Measurements from ENCODE around the gene ACVR1.
A peak's percentile ranks its signal among the peaks of the same experiment; 100 is the strongest.
"Not testable (repeated sequence)": the region's sequence is repeated elsewhere in the genome, so short reads cannot be mapped to it uniquely, and the experiment has no call there.

Gene ACVR1

DNA sequence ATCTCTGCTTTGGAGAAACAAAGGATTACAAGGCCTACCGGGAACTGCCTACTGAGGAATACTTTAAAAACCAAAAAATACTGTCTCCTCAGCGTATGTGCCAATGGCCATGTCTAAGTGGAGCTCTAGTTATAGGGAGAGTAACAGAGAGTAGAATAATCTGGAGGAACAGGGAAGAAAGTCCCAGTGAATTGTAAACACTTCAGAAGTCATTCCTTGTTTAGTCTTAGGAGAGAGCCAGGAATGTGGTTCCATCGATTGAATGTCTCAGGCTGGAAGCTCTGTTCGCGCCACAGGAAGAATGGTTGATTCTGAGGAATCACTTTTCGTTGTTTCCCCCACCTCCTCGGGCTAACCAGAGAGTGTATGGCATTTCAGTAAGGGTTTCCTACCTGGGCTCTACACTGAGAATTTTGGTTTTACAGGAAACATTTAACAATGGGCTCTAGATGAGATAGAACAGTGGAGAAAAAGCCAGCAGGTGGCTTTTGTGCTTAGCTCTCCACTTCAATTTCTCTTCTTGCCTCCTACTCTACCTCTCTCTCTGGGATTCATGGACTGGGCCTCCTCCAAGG lies 88.7 kb downstream of the ACVR1 start:
- no peak for DNase-seq

DNA sequence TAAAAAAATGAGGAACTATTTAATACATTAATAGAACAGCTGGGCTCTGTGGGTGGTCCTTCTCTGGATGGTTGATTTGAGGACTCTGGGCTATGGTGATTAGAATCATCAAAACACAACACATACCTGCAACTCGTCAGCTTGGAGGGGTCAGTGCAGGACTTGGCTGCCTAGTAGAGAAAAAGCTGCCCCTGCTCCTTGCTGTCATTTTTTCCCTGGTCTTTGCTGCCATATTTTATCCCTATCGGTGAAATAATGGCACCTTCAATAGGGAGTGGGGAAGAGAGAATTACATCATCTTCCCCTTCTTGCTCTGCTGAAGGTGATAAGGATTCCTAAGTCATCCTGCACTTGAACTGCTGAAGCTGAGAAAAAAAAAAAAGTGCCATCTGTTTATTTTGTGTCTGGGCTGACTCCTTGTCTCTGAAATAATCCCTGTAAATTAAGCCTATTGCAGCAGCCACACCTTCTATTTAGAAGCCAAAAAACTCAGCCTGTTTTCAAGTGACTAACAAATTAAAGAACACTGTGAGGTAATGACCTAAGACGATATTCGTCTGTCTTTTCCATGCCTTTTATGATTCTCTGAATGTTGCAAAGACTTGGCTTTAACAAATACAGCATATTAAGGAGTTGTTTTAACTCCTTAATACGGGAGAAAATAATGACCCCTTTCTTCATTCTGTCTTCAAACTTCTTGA lies 89.3 kb downstream of the ACVR1 start:
- DNase-seq: no peak

DNA sequence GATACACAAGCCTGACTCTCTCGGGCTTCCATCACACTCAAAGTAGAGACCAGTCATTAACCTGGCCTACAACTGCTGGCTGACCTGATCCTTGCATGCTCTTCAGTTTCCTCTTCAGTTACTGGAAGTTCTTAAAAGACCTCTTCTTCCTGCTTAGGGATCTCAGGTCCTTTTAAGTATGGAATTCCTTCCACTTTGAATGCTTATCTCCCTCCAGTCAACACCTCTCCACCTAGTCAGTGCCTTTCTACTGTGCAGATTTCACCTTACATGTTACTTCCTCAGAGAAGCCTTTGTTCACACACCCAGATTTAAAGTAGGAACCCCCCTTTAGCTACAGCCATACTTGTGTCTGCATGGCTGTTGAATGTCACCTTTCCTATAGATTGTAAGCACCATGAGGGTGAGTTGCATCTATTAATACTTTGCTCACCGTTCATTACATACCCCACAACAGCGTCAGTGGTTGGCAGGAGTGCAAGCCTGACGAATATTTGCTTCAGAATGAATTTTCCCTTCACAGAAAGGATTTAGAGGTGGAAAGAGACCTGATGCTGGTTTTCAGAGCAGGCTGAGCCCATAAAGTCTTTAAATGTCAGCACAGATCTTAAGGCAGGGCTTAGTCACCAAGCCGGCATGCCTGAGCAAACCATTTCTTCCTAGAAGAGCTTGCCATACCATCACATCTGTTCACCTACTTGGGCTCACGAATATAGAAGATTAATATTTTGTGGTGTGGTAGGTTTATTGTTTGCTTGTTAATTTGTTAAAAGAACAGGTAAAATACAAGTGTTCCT lies 90.1 kb downstream of the ACVR1 start:
- no peak for DNase-seq

DNA sequence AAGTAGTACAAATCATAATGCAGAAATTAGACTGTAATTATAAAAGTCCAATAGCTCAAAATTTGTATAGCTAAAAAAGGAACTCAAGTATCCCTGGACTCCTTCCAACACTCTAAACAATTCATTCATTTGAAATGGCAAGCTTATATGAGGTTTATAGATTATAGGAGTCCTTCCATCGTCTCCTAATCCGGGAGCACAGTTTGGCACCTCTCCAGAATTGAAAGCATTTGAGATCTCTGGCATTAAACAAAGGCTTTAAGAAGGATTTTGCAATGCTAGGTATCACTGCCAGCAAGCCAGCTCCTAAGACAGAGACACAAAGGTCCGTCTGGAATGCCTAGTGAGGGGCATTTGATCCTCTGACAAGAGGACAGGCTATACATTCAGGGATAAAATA lies 90.9 kb downstream of the ACVR1 start:
- DNase-seq: no peak

DNA sequence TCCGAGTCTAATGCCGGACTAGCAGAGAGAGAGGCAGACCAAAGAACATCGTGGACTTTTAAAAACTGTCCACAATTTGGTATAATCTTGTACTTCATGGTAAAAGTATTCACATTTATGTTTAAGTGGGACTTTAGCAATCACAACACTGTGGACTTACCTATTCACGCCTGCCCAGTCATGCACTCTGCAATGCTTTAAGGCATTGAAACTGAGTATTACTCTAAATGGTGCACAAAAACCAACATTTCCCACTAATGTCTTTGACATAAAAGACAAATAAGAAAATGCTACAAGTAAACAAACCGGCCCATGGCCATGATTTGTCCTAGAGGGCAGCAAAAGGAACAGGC lies 91.3 kb downstream of the ACVR1 start:
- no peak for DNase-seq

DNA sequence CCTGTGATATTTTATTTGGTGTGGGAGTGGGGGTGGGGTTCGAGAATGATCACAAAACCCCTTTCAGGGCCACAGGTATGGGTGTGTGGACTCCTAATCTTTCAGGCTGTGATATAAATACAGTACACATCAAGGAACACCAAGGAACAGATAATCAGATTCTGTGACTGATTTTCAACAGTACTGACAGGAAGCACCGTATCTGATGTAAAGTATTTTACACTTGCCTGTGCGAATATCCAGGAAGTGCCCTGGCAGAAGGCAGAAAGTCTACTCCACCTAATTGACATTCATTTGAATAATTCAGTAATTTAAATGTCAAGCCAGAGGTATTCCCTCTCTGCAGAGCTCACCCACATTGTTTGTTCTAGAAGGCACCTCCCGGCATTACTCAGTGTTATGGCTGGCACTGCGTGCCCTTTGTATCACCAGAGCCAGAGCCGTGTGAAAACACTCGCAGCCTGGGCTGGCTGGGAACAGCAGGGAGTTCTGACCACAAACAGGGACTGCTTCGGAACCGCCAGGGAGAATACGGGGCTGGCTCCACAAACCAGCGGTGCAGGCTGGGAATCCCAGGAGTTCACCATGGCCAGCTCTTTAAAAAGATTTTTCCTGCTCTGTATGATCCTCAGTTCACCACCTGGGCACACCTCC lies 91.8 kb downstream of the ACVR1 start:
- DNase-seq: no peak

DNA sequence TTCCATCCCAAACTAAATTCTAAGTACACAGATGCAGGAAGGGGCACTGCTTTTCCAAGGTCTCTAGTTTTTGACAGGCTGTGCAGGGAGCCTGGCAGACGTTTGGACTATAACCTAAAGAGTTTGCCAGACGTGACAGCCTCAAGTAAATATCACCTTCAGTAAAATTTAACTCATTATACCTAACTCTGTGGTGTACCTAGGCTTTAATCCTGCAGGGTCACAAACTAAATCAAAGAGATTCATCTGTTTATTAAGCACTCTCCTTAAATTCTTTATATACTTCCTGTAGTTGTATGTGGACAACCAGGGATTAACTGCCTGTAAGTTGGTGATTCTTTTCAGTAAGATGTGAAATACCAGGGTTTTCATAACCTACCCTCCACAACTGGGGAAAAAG lies 92.9 kb downstream of the ACVR1 start:
- no peak for DNase-seq

DNA sequence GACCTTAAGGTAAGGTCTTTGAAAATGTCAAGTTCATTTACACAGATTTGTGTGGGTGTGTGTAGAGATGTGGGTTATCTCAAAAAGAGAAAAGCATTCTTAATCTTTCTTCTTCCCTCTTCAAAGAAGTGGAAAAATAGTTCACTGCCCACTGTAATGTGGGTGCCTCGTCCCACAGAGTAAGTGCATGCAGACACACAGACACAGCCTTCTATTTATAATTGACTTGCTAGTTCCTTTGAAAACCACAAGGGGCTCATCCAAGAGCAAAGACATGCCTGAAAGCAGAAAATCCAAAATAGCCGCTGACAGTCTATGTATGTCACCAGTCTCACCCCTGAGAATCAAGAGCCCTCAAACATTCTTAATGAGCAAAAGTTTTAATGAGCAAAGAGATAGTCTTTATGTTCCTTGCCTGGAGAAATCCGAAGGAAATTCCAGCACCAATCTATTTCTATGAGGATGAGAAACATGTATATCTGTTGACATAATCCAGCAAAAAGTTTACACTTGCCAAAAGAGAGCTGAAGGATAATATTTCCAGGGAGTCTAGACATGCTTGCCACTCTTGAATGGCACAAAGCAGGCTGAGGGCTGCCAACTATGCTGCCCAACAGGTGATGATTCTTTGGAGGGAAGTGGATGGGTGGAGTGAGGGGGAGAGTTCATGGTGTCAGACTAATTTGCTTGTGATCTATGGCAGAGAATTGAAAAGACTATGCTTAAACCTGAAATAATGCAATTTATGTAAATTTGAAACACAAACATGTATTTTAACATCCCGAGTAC lies 93.9 kb downstream of the ACVR1 start:
- DNase-seq: no peak

DNA sequence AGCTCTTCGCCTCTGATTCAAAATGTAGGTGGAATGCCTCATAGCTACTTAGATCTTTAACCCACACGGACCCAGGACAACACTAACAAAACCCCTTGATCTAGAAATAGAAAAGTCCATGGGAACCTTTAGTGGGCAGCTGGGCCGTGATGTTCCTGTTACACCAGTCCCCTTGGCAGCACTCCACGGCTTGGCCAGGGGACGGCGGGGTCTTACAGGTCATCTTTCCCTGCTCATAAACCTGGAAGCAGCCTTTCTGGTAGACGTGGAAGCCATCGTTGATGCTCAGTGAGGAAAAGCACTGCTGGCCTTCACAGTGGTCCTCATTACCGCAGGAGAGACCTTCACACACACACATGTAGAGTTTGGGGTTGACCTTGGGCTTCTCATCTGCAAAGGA lies 95.9 kb downstream of the ACVR1 start:
- DNase-seq: no peak

DNA sequence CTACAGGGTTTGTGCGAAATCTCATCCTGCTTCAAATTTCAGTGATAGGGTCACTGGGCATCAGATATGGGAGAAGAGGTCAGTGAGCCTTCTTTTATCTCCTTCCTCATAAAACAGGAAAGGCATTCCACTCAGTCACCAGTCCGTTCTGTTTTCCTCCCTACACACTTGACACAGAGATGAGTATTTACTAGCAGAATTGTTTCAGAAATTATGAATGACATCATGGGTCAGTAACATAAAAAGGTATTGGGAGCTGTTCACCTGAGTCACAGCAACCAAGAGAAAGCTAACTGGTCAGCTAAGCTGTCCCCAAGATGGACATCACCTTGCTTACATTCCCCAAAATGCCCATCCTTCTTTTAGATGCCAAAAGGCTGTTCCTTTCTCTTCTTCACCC lies 96.3 kb downstream of the ACVR1 start:
- no peak for DNase-seq

DNA sequence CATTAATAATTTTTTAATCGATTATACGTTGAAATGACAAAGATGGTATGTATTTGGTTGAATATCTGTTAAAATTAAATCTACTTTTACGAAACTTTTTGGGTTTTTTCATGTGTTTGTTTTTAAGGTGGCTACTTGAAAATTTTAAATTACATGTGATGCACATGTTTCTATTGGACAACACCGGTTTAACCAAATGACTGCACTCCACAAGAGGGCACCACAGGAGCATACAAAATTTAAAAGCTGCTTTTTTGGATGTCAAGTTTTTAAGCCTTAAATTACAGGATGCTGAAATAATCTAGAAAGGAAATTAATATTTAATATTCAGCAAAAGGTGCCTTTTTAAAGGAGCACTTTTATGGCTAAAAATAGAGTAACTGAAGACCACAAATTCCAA lies 98.7 kb downstream of the ACVR1 start:
- DNase-seq: peak; percentile 34

DNA sequence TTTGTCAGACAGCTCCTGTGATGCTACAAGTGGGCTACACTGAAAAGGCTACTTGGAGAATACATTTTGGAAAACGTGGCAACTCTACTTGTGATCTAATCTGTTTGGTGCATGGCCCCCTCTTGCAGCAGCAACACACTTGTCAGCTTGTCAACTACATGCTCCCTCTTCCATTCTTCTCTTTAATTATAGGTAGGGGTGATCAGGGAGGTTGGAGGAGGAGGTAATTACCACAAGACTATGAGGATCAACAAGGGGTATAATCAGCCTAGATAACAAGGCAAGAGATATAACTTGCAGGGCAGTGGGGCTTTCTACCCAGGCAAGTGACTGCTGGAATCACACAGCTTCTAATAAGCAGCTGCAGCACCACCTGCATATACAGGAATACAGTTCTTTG lies 104.9 kb downstream of the ACVR1 start:
- no peak for DNase-seq

DNA sequence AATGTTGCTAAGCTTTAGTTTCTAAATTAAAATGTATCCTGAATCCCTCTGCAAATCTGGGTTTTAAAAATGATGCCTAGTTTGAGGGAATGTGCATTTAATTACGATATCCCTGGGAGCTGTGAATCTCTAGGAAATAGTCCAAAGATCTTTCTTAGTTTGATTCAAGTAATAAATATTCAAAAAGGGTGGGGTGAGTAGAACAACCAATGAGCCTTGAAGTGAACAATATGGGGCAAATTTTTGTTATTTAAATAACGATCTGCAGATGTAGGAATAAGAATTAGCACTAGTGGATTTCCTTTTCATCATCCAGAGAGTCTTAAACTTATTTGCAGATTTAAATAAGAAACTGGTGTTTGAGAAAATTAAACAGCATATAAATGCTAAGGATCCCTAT lies 106.3 kb downstream of the ACVR1 start:
- no peak for DNase-seq

DNA sequence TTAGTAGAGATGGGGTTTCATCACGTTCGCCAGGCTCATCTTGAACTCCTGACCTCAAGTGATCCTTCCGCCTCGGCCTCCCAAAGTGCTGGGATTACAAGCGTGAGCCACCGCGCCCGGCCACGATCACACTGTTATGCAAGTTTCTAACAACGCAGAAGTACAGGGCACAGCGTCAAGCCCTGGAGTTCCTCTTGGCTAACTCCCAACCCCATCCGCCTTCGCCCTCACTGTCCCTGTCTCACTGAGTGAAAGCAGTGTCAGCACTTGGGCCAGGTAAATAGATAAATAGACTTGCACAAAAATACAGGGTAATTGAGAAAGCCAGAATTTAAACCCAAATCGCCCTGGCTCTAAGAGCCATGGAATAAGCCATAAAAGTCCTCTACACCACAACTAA lies 111.7 kb downstream of the ACVR1 start:
- no peak for DNase-seq

DNA sequence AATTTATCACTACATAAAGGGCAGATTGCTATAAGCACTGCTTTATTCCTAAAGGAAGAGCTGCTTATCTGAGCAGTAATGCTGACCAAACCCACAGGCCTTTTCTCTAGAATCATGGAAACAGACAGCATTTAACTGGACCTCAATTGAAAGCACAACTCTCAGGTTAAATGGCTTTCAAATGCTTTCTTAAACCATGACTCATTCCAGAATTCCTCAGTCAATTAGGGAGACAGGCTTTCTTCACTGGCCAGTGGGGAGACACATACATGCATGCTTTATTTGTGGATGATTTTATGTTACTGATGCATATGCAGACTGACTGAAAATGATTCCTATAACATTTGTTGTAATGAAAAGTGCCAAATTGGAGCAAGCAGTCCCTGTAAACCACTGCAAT lies 114.6 kb downstream of the ACVR1 start:
- no peak for DNase-seq

DNA sequence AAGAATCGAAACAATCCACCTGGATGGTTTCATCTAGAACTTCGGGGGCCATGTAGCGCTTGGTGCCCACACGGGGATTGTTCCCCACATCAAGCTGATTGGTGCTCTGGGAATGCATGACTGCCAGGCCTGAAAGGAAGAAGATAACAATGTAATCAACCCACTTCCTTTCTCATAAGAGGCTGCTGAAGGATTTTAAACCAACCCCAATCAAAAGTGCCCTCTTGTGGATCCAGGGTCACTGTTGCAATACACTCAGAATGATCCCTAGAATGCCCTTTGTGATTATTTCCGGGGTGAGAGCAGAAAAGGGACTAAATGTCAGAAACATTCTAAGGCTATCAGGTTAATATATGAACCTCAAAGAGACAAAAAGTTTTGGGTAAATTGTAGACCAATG lies 115.2 kb downstream of the ACVR1 start:
- no peak for DNase-seq

DNA sequence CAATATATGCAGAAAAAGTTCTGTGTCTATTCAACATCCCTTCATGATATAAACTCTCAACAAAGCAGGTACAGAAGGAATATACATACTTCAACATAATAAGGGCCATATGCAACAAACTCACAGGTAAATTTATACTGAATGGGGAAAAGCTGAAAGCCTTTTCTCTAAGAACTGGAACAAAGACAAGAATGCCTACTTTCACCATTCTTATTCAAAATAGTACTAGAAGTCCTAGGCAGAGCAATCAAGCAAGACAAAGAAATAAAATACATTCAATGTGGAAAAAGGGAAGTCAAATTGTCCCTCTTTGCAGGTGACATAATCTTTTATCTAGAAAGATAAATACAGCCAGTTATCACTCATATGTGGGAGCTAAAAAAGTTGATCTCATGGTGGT lies 116.3 kb downstream of the ACVR1 start:
- DNase-seq: no peak

DNA sequence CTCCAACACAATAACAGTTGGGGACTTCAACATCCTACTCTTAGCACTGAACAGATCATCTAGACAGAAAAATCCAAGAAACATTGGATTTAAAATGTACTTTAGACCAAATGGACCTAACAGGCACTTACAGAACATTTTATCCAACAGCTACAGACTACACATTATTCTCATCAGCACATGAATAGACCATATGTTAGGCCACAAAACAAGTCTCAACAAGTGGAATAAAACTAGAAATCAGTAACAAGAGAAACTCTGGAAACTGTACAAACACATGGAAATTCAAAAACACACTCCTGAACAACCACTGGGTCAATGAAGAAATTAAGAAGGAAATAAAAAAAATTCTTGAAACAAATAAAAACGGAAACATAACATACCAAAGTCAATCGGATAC lies 117.5 kb downstream of the ACVR1 start:
- DNase-seq: no peak

DNA sequence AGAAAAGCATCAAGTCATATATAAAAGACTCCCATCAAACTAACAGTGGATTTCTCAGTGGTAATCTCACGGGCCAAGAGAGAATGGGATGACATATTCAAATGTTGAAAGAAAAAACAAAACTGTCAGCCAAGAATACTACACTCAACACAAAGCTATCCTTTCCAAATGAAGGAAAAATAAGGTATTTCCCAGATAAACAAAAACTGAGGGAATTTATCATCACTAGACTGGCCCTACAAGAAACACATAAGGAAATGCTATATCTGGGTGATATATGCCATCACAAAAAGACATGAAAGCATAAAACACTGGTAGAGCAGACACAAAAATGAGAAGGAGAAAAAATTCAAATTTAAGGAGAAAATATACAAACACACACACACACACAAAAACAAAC lies 118.6 kb downstream of the ACVR1 start:
- DNase-seq: no peak

DNA sequence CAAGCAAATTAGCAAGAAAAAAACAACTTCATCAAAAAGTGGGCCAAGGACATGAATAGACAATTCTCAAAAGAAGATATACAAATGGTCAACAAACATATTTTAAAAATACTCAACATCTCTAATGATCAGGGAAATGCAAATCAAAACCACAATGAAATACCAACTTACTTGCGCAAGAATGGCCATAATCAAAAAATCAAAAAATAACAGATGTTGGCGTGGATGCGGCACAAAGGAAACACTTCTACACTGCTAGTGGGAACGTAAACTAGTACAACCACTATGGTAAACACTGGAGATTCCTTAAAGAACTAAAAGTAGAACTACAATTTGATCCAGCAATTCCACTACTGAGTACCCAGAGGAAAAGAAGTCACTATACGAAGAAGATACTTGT lies 119.7 kb downstream of the ACVR1 start:
- DNase-seq: not testable (repeated sequence)

DNA sequence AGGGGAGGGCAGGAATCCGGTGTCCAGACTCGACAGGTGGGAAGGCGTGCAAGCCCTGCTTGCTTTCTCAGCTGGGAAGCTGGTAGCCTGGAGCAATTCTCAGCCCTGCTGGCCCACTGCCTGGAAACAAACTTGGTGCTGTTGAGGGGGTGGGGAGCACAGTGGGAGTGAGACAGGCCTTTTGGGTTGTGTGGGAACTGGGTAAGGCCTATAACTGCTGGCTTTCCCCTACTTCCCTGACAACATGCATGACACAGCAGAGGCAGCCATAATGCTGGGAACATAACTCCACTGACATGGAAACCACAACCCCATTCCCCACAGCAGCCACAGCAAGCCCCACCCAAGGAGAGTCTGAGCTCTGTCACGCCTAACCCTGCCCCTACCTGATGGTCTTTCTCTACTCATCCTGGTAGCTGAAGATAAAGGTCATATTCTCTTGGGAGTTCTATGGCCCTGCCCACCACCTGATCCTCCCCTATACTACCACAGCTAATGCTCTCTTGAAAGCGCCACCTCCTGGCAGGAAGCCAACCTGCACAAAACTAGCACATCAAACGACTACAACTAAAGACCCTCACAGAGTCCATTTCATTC lies 124.6 kb downstream of the ACVR1 start:
- DNase-seq: no peak

DNA sequence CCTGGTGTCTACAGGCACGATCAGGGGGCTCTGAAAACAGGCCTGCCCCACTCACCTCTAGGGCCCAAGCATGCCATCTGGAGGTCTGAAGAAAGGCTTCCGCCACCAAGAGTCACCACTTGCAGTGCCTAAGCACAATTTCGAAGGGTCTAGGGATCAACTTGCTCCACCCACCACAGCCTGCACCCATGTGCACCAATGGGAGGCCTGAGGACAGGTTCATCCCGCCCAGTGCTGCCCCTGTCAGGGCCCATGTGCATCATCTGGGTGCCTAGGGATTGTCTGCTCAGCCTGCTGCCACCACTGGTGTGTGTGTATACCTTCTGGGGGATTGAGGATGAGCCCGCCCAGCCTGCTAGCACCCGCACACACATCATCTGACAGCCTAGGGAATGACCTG lies 126.4 kb downstream of the ACVR1 start:
- no peak for DNase-seq

All from stimulated activated naive CD4-positive, alpha-beta T cell treated with Interleukin-2 at 50 U/mL for 16 hours (primary cell).